Measurements from ENCODE around the gene DRD3.

Gene DRD3

DNA sequence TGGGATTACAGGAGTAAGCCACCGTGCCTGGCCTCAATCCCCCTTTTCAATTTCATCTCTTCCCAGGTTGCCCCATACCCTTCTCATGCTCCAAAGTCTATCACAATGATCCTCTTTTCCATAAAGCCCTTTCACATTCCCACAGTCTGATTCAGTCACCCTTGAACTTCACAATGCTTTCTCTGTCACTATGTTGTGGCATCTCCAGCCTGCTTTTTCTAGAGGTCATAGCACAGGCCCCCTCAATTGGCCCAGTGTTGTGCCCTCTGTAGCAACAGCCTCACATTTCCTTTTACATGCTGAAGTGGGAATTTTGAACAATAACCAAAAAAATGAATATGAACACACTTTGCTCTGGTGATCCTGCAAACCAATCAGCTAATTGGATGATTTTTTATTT lies 21.5 kb downstream of the DRD3 start:
- TF ChIP-seq, protein P1, sequence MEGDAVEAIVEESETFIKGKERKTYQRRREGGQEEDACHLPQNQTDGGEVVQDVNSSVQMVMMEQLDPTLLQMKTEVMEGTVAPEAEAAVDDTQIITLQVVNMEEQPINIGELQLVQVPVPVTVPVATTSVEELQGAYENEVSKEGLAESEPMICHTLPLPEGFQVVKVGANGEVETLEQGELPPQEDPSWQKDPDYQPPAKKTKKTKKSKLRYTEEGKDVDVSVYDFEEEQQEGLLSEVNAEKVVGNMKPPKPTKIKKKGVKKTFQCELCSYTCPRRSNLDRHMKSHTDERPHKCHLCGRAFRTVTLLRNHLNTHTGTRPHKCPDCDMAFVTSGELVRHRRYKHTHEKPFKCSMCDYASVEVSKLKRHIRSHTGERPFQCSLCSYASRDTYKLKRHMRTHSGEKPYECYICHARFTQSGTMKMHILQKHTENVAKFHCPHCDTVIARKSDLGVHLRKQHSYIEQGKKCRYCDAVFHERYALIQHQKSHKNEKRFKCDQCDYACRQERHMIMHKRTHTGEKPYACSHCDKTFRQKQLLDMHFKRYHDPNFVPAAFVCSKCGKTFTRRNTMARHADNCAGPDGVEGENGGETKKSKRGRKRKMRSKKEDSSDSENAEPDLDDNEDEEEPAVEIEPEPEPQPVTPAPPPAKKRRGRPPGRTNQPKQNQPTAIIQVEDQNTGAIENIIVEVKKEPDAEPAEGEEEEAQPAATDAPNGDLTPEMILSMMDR (IDR thresholded peaks at IDR 0.05; ENCODE audit: low read depth, low read length) = no peak
- DNase-seq = no peak

DNA sequence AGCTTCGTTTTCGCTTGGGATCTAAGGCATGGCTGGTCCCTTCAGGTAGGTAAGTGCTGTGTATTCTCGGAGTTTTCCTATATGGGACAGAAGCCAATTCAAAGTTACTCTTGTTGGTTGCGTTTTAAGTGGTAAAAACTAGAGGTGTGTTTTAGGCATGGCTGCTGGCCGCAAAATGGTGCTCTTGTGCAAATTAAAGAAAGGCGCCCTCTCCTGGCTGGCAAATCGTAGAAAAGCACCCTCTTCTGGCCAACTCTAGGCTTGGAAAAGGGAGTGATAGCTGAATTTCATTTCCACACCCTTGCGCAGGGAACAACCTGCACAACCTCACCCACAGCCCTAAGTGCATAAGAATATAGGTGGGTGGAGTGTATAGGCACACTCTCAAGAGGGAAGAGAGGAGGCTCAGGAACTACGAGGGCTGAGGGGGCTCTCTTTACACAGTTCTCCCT lies 23.5 kb downstream of the DRD3 start:
- DNase-seq = peak; percentile 62
- Histone ChIP-seq H3K27ac (no peak overlapping the region), H3K9me3 (ENCODE audit: severe bottlenecking) (no peaks in the 10 kb centered on the region), H3K27me3 (ENCODE audit: insufficient read depth, low read depth, severe bottlenecking) (no peaks in the 10 kb centered on the region), H3K36me3 (no peaks in the 10 kb centered on the region), H3K4me3 (ENCODE audit: low read depth, low read length) (no peak overlapping the region)
- TF ChIP-seq, protein P1 (IDR thresholded peaks at IDR 0.05; ENCODE audit: low read depth, low read length) = peak; percentile 84

More for the DNA sequence above, 21.5 kb downstream of the DRD3 start:
- Histone ChIP-seq H3K4me3 (ENCODE audit: low read depth, low read length) (no peak overlapping the region), H3K9me3 (ENCODE audit: severe bottlenecking) (no peaks in the 10 kb centered on the region), H3K27me3 (ENCODE audit: insufficient read depth, low read depth, severe bottlenecking) (no peaks in the 10 kb centered on the region), H3K36me3 (no peaks in the 10 kb centered on the region), H3K27ac (no peak overlapping the region)

DNA sequence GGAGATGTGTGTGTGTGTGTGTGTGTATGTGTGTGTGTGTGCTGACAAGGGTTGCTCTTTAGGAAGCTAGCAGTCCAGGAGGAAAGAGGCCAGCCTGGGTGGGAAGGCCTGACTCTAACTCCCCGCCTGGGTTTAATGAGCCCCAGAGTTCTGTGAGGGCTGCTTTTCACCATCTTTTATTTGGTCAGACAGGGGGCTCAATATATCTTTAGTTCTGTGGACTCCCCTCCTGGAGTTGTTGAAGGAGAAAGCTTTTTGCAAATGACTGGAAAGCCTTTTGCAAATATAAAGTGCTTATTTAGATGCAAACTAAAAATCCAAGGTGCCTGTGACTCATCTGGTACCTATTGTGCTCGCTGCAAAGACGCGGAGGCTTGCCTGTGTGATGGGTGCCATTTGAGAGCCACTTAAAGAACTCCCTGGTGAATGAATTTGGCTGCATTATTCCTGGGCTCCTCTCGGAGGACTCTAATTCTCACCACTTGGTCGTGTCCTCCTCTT lies 24.5 kb downstream of the DRD3 start:
- no peaks in the 10 kb centered on the region for H3K27me3 ChIP-seq (ENCODE audit: insufficient read depth, low read depth, severe bottlenecking)
- H3K4me3 ChIP-seq (ENCODE audit: low read depth, low read length) = no peak overlapping the region
- H3K27ac ChIP-seq = no peak overlapping the region
- H3K9me3 ChIP-seq (ENCODE audit: severe bottlenecking) = no peaks in the 10 kb centered on the region
- TF ChIP-seq, protein P1 (IDR thresholded peaks at IDR 0.05; ENCODE audit: low read depth, low read length) = no peak
- no peaks in the 10 kb centered on the region for H3K36me3 ChIP-seq
- DNase-seq = no peak

DNA sequence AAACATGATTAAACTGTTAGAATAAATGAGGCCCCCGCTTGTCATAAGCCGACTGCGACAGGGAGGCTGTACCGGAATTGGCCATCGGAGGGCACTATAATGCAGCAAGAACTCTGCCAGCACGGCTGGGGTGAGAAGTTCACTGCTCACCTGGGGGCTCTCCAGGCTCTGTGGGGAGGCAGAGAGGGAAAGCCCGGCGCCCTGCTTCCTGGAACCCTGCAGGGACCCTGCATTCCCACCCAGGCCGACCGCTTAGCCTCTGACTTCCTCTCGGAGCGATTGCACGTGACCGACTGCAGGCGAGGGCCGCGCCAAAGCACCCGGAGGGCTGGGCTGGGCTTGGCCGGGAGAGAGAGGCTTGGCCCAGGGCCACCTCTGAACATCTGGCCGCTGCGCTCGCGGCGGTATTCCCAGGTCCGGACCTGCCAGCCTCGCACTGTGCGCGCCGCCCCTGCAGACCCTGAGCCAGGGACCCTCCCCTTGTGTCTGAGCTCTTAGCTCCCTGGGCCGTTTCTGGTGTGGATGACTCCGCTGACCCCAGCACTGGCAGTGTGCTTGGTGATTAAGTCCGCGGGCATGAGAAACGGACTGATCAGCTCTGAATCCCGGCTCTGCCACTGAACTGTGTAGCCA lies 26.2 kb downstream of the DRD3 start:
- H3K9me3 ChIP-seq (ENCODE audit: severe bottlenecking) = no peaks in the 10 kb centered on the region
- peak; percentile 83 for DNase-seq
- no peaks in the 10 kb centered on the region for H3K36me3 ChIP-seq
- H3K27me3 ChIP-seq (ENCODE audit: insufficient read depth, low read depth, severe bottlenecking) = no peaks in the 10 kb centered on the region
- peak overlapping the region; percentile 42; the same call in 1 of the 2 replicates for H3K27ac ChIP-seq
- H3K4me3 ChIP-seq (ENCODE audit: low read depth, low read length) = peak overlapping the region; percentile 53
- TF ChIP-seq, protein P1 (IDR thresholded peaks at IDR 0.05; ENCODE audit: low read depth, low read length) = peak; percentile 85

DNA sequence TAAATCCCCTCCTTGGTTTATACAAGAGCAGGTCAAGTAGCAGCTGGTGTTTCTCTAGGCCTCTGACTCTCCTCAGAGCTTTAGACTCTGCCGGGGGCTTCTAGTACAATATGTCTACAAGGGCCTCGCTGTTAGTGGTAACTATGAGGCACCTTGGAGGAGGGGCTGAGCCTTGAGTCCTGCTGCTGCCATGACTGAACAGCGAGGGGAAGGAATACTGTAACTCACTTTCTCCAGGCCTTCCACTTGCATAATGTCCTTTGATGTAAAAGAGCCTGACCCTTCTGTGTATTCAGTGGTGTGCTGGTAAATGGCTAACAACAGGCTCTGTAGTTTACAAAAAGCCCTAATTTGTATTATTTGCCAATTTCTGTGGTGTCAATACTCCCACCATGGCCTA lies 27.8 kb downstream of the DRD3 start:
- no peaks in the 10 kb centered on the region for H3K36me3 ChIP-seq
- DNase-seq = no peak
- no peaks in the 10 kb centered on the region for H3K27me3 ChIP-seq (ENCODE audit: insufficient read depth, low read depth, severe bottlenecking)
- H3K27ac ChIP-seq = peak overlapping the region; percentile 16; the same call in 1 of the 2 replicates
- no peaks in the 10 kb centered on the region for H3K9me3 ChIP-seq (ENCODE audit: severe bottlenecking)
- TF ChIP-seq, protein P1 (IDR thresholded peaks at IDR 0.05; ENCODE audit: low read depth, low read length) = no peak
- no peak overlapping the region for H3K4me3 ChIP-seq (ENCODE audit: low read depth, low read length)

DNA sequence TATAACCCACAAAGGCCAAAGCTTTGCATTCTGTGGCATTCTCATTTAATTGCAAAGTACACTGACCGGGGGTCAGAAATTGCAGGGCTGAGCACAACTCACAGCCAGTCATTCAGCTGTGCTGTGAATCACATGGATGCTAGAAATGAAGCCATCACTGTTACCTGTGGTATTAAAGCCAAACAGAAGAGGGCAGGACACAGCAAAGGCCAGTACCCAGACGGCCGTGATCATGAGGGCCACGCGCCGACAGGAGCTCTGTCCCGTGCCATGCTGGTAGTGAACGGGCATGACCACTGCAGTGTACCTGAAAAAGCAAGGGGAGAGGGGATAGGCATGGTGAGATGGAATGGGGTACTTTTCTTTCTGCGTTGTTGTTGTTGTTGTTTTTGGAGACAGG lies 31.6 kb downstream of the DRD3 start:
- no peak for DNase-seq
- Histone ChIP-seq H3K4me3 (ENCODE audit: low read depth, low read length) (no peak overlapping the region), H3K9me3 (ENCODE audit: severe bottlenecking) (no peaks in the 10 kb centered on the region), H3K27ac (no peak overlapping the region), H3K27me3 (ENCODE audit: insufficient read depth, low read depth, severe bottlenecking) (no peaks in the 10 kb centered on the region), H3K36me3 (no peaks in the 10 kb centered on the region)
- TF ChIP-seq, protein P1 (IDR thresholded peaks at IDR 0.05; ENCODE audit: low read depth, low read length) = peak; percentile 28
